ACHN (cell line): Measurements from ENCODE around the gene SELENON.
A peak's percentile ranks its signal among the peaks of the same experiment; 100 is the strongest.

Experiments used
- DNase-seq: peaks from one replicate; pipeline ENCODE4 v3.0.0-alpha.2; 2015
- in situ Hi-C: cut with HindIII; loops from 2 replicates; pipeline ENCODE4 v1.10.0; 2017; ENCODE audit warnings: low sequenced_read_pairs, low pct_ligation_motif_present, low pct_unique_long_range_greater_than_20kb

SELENON gene

GRCh38 chr1:25804964-25805862, 5.2 kb downstream of the SELENON start:
- no peak for DNase-seq

DNA sequence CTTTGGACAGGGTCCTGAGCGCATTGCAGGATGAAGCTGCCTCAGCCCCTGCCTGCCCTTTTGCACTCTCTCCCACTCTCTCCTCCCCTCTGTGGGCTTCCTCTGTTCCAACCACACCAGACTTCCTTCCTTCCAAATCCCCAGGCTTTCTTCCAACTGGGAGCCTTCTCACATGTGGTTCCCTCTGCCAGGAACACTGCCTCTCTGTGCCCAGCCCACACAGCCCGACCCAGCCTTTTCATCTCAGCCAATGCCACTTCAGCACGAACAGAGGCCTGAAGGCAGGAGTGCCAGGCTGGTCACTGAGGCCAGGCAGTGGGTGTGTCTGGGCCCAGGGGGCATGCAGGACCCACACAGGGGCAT, 5.9 kb downstream of the SELENON start:
- in situ Hi-C loops = no loop called here
- no peak for DNase-seq

More at GRCh38 chr1:25804964-25805862, 5.2 kb downstream of the SELENON start:
- in situ Hi-C loops = no loop called here

DNA sequence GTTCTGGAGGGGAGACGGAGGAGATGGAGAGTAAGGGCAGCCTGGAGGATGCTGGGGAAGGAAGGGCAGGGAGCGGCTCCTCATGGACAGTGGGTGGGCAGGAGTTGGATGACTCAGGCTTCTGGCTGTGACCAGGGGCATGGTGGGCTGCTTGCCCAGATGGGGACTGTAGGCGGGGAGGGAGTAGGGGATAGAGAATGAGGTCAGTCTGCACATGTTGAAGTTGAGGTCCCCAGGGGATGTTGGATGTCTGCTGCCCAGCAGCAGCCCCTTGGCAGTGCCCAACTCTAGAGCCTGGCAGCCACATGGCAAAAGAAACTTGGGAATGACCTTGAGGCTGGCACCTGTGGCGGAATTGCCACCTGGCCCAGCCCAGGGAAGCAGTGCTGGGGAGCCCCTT, 6.4 kb downstream of the SELENON start:
- DNase-seq = no peak
- in situ Hi-C loops = no loop called here

DNA sequence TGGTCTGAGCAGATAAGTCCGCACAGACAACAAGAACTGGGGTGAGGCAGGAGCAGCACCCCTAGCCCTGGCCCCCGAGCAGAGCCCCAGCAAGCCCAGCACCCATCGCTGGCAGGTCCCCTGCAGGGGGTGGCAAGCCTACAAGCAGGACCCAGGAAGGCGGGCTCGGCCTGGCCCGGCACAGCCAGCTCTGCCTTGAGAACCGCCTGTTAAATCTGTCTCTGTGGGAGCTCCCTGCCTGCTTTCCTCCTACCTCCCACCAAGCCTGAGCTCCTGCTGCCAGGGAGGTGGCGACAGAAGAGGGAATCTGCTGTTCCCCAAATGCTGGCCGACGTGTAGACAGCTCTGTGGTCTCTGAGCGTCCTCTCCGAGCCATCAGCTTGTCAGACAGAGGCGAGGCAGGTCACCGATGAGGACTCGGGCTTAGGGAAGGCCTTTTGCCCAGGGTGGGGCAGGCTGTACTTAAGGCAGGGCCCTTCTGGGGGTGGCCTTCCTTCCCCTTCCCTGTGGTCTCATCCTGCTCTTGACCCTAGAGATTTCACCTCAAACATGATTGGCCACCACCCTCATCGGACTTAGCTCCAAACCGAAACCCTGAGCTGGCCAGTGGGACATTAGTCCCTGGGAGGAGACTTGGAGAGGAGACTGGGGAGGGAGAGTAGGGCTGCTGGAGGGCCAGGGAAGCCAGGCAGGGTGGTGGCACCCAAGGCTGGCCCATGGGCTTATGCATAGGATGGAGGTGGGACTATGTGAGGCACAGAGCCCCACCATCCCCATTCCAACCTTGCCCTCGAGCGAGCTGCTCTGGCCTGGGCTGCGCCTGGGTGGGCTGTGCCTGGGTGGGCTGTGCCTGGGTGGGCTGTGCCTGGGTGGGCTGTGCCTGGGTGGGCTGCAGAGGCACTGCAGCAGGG, 7.7 kb downstream of the SELENON start:
- no peak for DNase-seq
- in situ Hi-C loops = no loop called here

GRCh38 chr1:25808481-25809244, 8.7 kb downstream of the SELENON start:
- in situ Hi-C loops = no loop called here
- DNase-seq = no peak

GRCh38 chr1:25809283-25809926, 9.4 kb downstream of the SELENON start:
- no peak for DNase-seq
- in situ Hi-C loops = no loop called here

DNA sequence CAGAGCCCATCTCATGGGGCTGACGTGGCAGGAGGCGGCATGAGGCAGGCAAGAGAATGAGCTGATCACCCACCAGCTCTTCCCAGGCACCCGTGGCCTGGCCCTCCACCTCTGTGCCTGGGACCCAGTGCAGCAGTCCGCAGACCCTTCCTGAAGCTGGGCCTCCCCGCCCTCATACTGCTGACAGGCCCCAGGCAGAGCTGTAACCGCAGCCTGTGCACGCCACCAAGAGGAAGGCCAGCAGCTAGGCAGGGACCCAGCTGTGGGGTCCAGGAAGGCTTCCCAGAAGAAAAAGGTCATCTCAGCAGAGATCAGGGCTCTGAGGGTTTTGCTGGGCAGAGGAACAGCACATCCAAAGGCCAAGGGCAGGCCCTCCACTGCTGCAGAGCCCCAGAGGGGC, 9.9 kb downstream of the SELENON start:
- in situ Hi-C loops = no loop called here

DNA sequence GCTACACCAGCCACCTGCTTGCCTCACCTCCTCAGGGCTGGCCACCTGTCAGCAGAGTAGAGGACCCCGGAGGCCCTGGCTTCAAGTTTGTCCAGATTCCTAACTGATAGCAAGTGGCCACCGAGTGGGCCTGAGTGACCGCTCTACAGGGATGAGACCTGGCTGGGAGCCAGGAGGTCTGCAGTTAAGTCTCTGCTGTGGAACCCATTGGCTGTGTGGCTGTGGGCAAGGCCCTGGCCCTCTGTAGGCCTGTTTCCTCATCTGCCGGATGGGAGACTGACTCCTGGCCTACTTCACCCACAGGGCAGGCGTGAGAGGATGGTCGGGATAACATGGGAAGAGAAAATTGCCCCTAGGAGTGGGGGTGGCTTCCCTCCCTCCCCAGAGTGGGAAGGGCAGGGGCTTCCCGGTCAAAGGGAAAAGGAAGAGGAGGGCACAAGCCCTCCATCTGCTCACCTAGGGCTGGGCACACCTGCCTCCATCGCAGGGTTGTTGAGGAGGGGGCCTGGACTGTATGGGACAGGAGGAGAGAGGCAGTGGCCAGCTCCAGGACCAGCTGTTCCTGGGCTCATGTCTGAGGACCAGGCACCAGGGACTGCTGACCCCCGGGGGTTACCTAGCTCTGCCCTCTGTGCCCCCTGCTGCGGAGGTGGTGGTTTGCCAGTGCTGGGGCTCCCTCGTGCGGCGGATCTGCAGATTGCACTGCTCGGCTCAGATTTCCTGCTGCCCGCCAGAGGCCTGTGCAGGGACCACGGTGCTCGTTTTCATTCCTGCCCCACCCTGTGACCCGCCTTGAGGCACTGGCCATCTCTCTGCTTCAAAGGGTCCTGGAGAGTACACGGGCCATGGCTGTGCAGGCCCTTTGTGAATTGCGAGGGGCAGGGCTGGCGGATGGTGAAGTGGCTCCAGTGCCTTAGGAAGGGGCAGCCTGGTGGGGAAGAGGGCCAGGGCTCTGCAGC, 10.6 kb downstream of the SELENON start:
- in situ Hi-C loops = no loop called here
- peak; percentile 50 for DNase-seq

More for the DNA sequence above, 9.9 kb downstream of the SELENON start:
- DNase-seq = no peak

DNA sequence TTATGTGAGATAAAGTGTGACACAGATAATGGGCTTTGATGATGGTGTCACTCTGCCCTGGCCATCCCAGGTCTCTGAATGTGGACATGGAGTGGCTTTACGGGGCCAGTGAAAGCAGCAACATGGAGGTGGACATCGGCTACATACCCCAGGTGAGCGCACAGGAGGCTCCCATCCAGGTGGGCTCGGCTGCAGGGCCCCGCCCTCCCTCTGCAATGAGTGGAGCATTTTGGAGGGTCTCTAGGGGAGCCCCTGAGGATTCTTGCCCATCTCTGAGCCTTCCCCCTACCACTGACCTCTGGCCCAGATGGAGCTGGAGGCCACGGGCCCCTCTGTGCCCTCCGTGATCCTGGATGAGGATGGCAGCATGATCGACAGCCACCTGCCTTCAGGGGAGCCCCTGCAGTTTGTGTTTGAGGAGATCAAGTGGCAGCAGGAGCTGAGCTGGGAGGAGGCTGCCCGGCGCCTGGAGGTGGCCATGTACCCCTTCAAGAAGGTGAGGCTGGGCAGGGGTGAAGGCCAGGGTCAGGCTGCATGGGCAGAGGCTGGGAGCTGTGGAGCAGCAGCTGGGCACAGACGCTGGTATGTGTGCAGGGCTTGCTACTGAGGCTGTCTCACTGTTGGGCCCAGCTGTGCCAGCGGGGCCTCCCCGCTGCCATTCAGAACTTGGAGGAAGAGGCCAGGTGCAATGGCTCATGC, 11.5 kb downstream of the SELENON start:
- in situ Hi-C loops = no loop called here
- DNase-seq = no peak

DNA sequence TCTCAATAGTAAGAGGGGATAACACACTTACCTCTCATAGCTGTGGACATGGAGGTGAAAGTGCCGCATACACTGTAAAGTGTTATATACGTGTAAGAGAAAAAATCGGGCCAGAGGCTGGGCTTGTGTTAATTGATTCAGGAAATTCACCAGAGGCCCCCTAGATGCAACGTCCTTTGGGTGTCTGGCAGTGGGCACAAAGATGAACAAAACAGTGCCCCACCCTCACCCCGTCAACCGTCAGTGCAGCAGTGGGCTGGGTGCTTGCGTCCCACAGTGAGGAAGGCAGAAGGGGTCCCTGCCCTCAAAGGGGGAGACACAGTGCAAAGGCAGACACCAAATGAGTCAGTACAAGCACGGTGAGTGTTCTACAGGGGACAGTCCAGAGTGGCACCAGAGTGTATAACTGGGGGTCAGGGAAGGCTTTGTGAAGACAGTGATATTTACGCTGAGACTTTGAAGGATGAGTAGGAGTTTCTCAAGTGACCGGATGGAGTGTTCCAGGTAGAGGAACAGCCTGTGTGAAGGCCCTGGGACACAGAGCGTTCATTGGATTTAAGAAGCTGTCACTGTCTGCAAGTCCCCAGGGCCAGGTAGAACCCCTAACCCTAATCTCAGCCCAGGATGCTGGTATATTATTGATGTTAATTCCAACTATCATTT, 13.2 kb downstream of the SELENON start:
- in situ Hi-C loops = no loop called here
- no peak for DNase-seq

GRCh38 chr1:25813734-25814471, 13.9 kb downstream of the SELENON start:
- in situ Hi-C loops = no loop called here
- DNase-seq = no peak

DNA sequence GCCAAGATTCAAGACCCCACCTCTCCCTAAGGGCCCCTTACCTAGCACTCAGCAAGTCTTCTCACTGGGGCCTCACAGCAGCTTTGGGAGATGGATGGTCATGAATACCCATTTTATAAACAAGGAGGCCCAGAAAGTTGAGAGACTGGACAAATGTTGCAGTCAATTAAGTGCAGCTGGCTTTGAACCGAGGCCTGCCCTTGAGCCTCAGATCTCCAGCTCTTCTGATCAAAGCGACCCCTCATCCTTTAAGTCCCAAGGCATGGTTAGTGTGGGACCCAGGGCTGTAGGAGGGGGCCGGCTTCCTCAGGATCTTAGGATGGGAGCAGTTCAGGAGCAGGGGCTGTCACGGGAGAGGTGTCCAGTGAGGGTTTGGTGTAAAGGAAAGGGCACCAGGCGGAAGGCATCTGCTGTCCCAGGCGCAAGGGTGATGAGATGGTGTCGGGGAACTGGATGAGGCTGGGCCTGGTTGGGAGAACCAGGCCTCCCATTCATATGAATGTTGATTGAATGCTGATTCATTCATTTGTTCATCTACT, 14.6 kb downstream of the SELENON start:
- in situ Hi-C loops = no loop called here
- DNase-seq = no peak

GRCh38 chr1:25815208-25816111, 15.5 kb downstream of the SELENON start:
- DNase-seq = no peak
- in situ Hi-C loops = no loop called here

- in situ Hi-C loops = no loop called here
- no peak for DNase-seq
These were observed 16.2 kb downstream of the SELENON start for GRCh38 chr1:25816112-25816718.
